Left lung (tissue), 10 donors: Measurements from ENCODE around the gene TOR1AIP2. TPM values are rescaled to one million over a fixed set of nuclear protein-coding genes. Genes with fewer than 3 reads are reported as not detected.
"Not testable (repeated sequence)": the region's sequence is repeated elsewhere in the genome, so short reads cannot be mapped to it uniquely, and the experiment has no call there.

Experiments
- ATAC-seq: fragments of 200-7000 bp; cut with Tn5 transposase; one replicate; pipeline ENCODE4 v1.9.1; 2020; ENCODE audit warnings: moderate library complexity
- DNase-seq, 4 donors: peaks; one replicate each; pipeline ENCODE4 v3.0.0-alpha.2; 2013 to 2020
- H3K27ac ChIP-seq, 2 donors: fragments of 200-600 bp; sonication (generic) in 1 of 2; one replicate each; pipeline versions ENCODE4 v1.5.0 to v1.8.0; 2020 to 2021
- H3K27me3 ChIP-seq, 2 donors: fragments of 200-600 bp; sonication (generic) in 1 of 2; one replicate each; pipeline versions ENCODE4 v1.5.0 to v1.8.0; 2020 to 2021
- H3K36me3 ChIP-seq, 2 donors: fragments of 200-600 bp; sonication (generic) in 1 of 2; one replicate each; pipeline versions ENCODE4 v1.5.0 to v1.8.0; 2020 to 2021
- H3K4me1 ChIP-seq, 2 donors: fragments of 200-600 bp; one replicate each; pipeline ENCODE4 v1.8.0; 2021
- H3K4me3 ChIP-seq, 2 donors: fragments of 200-600 bp; sonication (generic) in 1 of 2; one replicate each; pipeline versions ENCODE4 v1.5.0 to v1.8.0; 2020 to 2021; ENCODE audit warnings: mild to moderate bottlenecking in 1 of 2
- H3K9me3 ChIP-seq, 2 donors: fragments of 200-600 bp; sonication (generic) in 1 of 2; one replicate each; pipeline versions ENCODE4 v1.5.0 to v1.8.0; 2020 to 2021
- intact Hi-C, 2 donors: fragments of 100-400 bp; cut with DNase I; formaldehyde crosslinking; loops; one replicate each; pipeline versions ENCODE4 v1.11.2 to v1.14.2; 2022
- polyA plus RNA-seq, 6 donors: library from polyadenylated mRNA; unstranded; fragments of 120-200 nt; gene quantifications; one replicate each; pipeline ENCODE4 v1.2.1, GENCODE V29; 2013; ENCODE audit not compliant: insufficient read length in 6 of 6
- total RNA-seq, 2 donors: library from RNA; stranded (reverse); fragmentation: NEBNext Ultra II Directional; extraction: Animal tissue kit (Norgen Biotek cat#: 25700); gene quantifications; one replicate each; pipeline ENCODE4 v1.2.1, GENCODE V29; 2021
- TF ChIP-seq, protein P1 (sequence below), 2 donors: fragments of 200-600 bp; sonication (generic) in 1 of 2; IDR thresholded peaks; one replicate each; pipeline versions ENCODE4 v1.5.0 to v1.8.0; 2021; ENCODE audit warnings: antibody characterized with exemption in 2 of 2
- donor health status: DM: no; HTN: yes; CAD: no.
- donor health status: DM: no; HTN: no; CAD: no.

TOR1AIP2 gene
- total and polyA plus RNA-seq, 8 donors: 34.8 to 109 (median 38.6) TPM

DNA sequence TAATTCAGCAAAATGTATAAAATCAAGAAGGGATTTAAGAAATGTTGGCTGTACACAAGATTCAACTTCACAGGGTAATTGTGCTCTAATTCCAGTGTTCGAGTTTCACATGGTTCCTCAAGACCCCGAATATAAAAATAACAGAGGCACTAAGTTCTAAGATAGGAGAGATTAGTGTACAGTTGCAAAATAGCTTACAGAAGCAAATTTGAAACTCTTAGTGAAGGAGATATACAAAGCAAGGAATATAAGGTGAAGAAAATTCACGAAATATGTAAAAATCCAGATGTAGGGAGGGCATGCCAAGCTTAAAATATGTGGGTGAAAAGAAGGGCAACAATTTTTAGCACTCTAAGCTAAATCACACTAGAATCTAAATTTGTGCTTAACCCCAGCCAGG, 29.4 kb downstream of the TOR1AIP2 start:
- Histone ChIP-seq H3K4me1 (no peaks in the 10 kb centered on the region), H3K27me3 (no peaks in the 10 kb centered on the region), H3K36me3 (peaks cover 0 to 80% of the 10 kb centered on the region in 2 donors), H3K27ac (no peak overlapping the region), H3K4me3 (no peak overlapping the region), H3K9me3 (no peaks in the 10 kb centered on the region)
- TF ChIP-seq, protein P1, sequence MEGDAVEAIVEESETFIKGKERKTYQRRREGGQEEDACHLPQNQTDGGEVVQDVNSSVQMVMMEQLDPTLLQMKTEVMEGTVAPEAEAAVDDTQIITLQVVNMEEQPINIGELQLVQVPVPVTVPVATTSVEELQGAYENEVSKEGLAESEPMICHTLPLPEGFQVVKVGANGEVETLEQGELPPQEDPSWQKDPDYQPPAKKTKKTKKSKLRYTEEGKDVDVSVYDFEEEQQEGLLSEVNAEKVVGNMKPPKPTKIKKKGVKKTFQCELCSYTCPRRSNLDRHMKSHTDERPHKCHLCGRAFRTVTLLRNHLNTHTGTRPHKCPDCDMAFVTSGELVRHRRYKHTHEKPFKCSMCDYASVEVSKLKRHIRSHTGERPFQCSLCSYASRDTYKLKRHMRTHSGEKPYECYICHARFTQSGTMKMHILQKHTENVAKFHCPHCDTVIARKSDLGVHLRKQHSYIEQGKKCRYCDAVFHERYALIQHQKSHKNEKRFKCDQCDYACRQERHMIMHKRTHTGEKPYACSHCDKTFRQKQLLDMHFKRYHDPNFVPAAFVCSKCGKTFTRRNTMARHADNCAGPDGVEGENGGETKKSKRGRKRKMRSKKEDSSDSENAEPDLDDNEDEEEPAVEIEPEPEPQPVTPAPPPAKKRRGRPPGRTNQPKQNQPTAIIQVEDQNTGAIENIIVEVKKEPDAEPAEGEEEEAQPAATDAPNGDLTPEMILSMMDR (IDR thresholded peaks at IDR 0.05): no peak
- ATAC-seq (no peak), DNase-seq (no peak)
- intact Hi-C loops: no loop called here

DNA sequence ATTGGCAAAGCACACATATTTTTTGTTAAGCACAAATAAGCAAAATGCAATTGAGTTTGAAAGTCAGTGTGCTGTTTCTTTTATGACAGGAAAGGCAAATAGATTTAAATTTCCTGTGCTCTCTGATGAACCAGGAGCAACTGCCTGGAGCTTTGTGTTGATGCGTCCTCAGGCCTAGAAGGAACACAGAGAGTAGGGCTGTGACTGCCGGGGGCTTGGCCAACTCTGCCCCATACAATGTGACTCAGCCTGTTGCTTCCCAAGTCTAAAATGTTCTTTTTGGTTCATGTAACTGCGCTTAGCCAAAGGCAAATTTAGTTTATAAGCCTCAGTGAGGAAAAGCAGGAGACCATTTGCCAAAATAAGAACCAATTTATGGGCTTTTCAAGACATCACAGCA, 37.5 kb downstream of the TOR1AIP2 start:
- TF ChIP-seq, protein P1 (IDR thresholded peaks at IDR 0.05): no peak
- H3K27ac ChIP-seq: no peak overlapping the region
- H3K27me3 ChIP-seq: no peaks in the 10 kb centered on the region
- DNase-seq: no peak
- ATAC-seq: no peak
- peaks cover 0 to 49% of the 10 kb centered on the region in 2 donors for H3K36me3 ChIP-seq
- no peak overlapping the region for H3K4me3 ChIP-seq
- no peaks in the 10 kb centered on the region for H3K9me3 ChIP-seq
- intact Hi-C loops: no loop called here
- H3K4me1 ChIP-seq: no peaks in the 10 kb centered on the region

GRCh38 chr1:179836686-179837445, 40.7 kb downstream of the TOR1AIP2 start:
- intact Hi-C loops, H3K4me1 ChIP-seq, H3K9me3 ChIP-seq, H3K27ac ChIP-seq, ATAC-seq, H3K27me3 ChIP-seq, H3K4me3 ChIP-seq, DNase-seq: not testable (repeated sequence)
- H3K36me3 ChIP-seq: peaks cover 0 to 31% of the 10 kb centered on the region in 2 donors

- Histone ChIP-seq H3K4me1 (no peaks in the 10 kb centered on the region), H3K4me3 (no peak overlapping the region), H3K9me3 (no peaks in the 10 kb centered on the region), H3K27ac (no peak overlapping the region), H3K36me3 (peaks cover 0 to 11% of the 10 kb centered on the region in 2 donors), H3K27me3 (no peaks in the 10 kb centered on the region)
- TF ChIP-seq, protein P1 (IDR thresholded peaks at IDR 0.05): no peak
- ATAC-seq (no peak), DNase-seq (no peak)
- intact Hi-C loops: no loop called here
Measured at GRCh38 chr1:179831852-179832699, 45.5 kb downstream of the TOR1AIP2 start.

DNA sequence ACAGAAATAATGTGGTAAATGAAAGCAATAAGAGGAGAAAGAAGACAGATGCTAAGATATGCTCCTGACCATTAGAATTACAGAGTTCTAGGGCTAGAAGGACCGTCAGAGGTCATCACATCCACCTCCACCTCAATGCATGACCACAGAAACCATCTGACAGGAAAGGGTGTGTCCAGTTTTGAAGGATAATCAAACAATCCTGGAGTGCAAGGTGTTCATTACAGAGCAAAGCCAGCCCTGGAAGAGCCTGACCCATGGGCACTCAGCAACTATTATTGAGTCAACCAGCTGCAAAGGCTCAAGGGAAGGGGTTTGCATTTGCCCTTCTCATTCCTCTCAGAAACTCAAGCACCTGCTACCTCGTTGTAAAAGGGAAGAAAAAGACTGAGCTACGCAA, 46.4 kb downstream of the TOR1AIP2 start:
- no peak for DNase-seq
- Histone ChIP-seq H3K4me1 (no peaks in the 10 kb centered on the region), H3K4me3 (no peak overlapping the region), H3K36me3 (peaks cover 0 to 6% of the 10 kb centered on the region in 2 donors), H3K9me3 (no peaks in the 10 kb centered on the region), H3K27me3 (no peaks in the 10 kb centered on the region), H3K27ac (no peak overlapping the region)
- intact Hi-C loops: no loop called here
- TF ChIP-seq, protein P1 (IDR thresholded peaks at IDR 0.05): no peak
- ATAC-seq: peak; percentile 68
